Right ventricle myocardium superior (tissue), 1 donor: ENCODE data around the gene STARD5. TPM values are rescaled to one million over a fixed set of nuclear protein-coding genes. Genes with fewer than 3 reads are reported as not detected.

Source experiments
- ATAC-seq: fragments of 200-7000 bp; cut with Tn5 transposase; one replicate; pipeline ENCODE4 v1.9.1; 2020; ENCODE audit warnings: mild to moderate bottlenecking; ENCODE audit not compliant: poor library complexity
- DNase-seq: peaks from one replicate; pipeline ENCODE4 v3.0.0-alpha.2; 2020
- intact Hi-C: fragments of 100-400 bp; cut with DNase I; formaldehyde crosslinking; loops from one replicate; pipeline ENCODE4 v1.11.2; 2022
- total RNA-seq: library from RNA; stranded (reverse); fragmentation: NEBNext Ultra II Directional; extraction: Animal tissue kit (Norgen Biotek cat#: 25700); gene quantifications from one replicate; pipeline ENCODE4 v1.2.1, GENCODE V29; 2021
- donor health status: DM: no; HTN: yes; CAD: no; lungs with severe emphysema.

STARD5 gene
- total RNA-seq, 1 donor from 2014 or later = 2.3 TPM

GRCh38 chr15:81268881-81269601, 54.9 kb downstream of the STARD5 start:
- ATAC-seq = no peak

GRCh38 chr15:81268340-81268739, 55.6 kb downstream of the STARD5 start:
- DNase-seq (no peak), ATAC-seq (no peak)
- intact Hi-C loops = loop anchor here (10.0 kb wide), 1 partner anchor 294 kb away; no protein-coding TSS in a partner anchor

More at GRCh38 chr15:81268881-81269601, 54.9 kb downstream of the STARD5 start:
- no peak for DNase-seq
- intact Hi-C loops = loop anchor here (10.0 kb wide), 1 partner anchor 294 kb away; no protein-coding TSS in a partner anchor

- intact Hi-C loops = loop anchor here (2.0 to 10.0 kb wide), 2 partner anchors 159 to 291 kb away; no protein-coding TSS in a partner anchor
- ATAC-seq (peak; percentile 96), DNase-seq (peak; percentile 86)
Measured at GRCh38 chr15:81265944-81266775, 57.8 kb downstream of the STARD5 start.

- DNase-seq = no peak
- ATAC-seq = peak; percentile 40
- intact Hi-C loops = loop anchor here (10.0 kb wide), 1 partner anchor 291 kb away; no protein-coding TSS in a partner anchor
Measured at GRCh38 chr15:81265256-81265943, 58.5 kb downstream of the STARD5 start.

- ATAC-seq (no peak), DNase-seq (no peak)
- intact Hi-C loops = loop anchor here (10.0 kb wide), 1 partner anchor 289 kb away; no protein-coding TSS in a partner anchor
Measured at GRCh38 chr15:81264072-81264857, 59.7 kb downstream of the STARD5 start.

- DNase-seq = no peak
- ATAC-seq = no peak
- intact Hi-C loops = loop anchor here (10.0 kb wide), 1 partner anchor 289 kb away; no protein-coding TSS in a partner anchor
Measured at GRCh38 chr15:81263477-81263876, 60.5 kb downstream of the STARD5 start.

DNA sequence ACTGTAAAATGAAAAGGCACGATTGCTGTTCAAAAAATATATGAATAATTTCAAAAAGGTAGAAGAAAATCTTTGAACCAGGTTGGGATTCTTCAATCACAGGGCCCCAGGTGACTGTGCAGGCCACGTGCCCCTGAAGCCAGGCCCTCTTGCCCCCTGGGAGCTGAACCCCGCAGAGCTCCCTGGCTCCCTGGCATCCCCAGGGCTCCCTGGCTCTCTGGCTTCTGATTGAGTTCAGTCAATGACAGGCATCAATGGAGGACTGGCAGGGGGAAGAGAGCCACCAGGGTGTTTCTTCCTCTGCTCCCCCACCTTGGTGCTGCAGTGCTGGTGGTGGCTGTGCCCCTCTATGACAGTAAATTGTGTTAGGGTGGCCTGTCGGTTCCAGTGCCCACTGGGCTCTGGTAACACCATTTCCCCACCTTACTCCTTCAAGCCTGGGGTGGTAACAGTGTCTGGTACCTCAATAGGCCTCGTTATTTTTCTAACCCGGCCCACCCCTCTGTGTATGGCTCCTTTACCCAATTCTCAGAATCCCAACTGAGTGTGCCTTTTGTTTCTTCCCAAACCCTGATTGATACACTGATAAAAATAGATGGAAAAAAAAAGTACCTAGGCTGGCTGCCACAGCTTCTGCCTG, 62.6 kb downstream of the STARD5 start:
- DNase-seq = no peak
- intact Hi-C loops = loop anchor here (2.0 to 10.0 kb wide), 2 partner anchors 104 to 286 kb away; no protein-coding TSS in a partner anchor
- no peak for ATAC-seq

GRCh38 chr15:81259760-81260298, 64.1 kb downstream of the STARD5 start:
- intact Hi-C loops = loop anchor here (2.0 to 10.0 kb wide), 2 partner anchors 103 to 285 kb away; no protein-coding TSS in a partner anchor
- ATAC-seq = no peak

More at GRCh38 chr15:81259760-81260298, 64.1 kb downstream of the STARD5 start:
- no peak for DNase-seq

Other genes with a start within 250 kb of the STARD5 start
- 0.30 TPM for gene CFAP161, start 189.9 kb downstream of the STARD5 start, total RNA-seq
- gene IL16, start 127.3 kb downstream of the STARD5 start, total RNA-seq = 2.7 TPM
- not detected for gene TMC3, start 50.1 kb upstream of the STARD5 start, total RNA-seq